Large intestine (tissue), 3 donors: Measurements from ENCODE around the gene CTNNA2. TPM values are rescaled to one million over a fixed set of nuclear protein-coding genes. Genes with fewer than 3 reads are reported as not detected.
"Not testable (repeated sequence)": the region's sequence is repeated elsewhere in the genome, so short reads cannot be mapped to it uniquely, and the experiment has no call there.

ENCODE experiments used
- DNase-seq, 2 donors: peaks; one replicate each; pipeline versions ENCODE4 v3.0.0 to v3.0.0-alpha.2; 2013
- H3K27ac ChIP-seq: one replicate; pipeline ENCODE4 v1.5.1; 2013; ENCODE audit warnings: low read length
- H3K27me3 ChIP-seq: 2 replicates; pipeline ENCODE4 v1.6.1; 2013; ENCODE audit warnings: low read length; ENCODE audit not compliant: control insufficient read depth, insufficient read depth
- H3K36me3 ChIP-seq: 2 replicates; pipeline ENCODE4 v1.6.1; 2013; ENCODE audit warnings: low read length; ENCODE audit not compliant: control insufficient read depth, insufficient read depth
- H3K4me1 ChIP-seq: one replicate; pipeline ENCODE4 v1.6.1; 2013; ENCODE audit warnings: low read length; ENCODE audit not compliant: control insufficient read depth, insufficient read depth
- H3K4me3 ChIP-seq: one replicate; pipeline ENCODE4 v1.5.1; 2013; ENCODE audit warnings: low read length
- H3K9me3 ChIP-seq: one replicate; pipeline ENCODE4 v1.6.1; 2013; ENCODE audit warnings: mild to moderate bottlenecking, low read depth, low read length, moderate library complexity; ENCODE audit not compliant: control insufficient read depth
- WGBS: methylation state at CpG from one replicate; pipeline ENCODE4 v1.1.5; 2013; ENCODE audit warnings: low lambda C conversion rate; ENCODE audit not compliant: insufficient coverage; 5-methylcytosine and 5-hydroxymethylcytosine counted together
- polyA plus RNA-seq: library from polyadenylated mRNA; unstranded; fragments of 120-200 nt; gene quantifications from one replicate; pipeline ENCODE4 v1.2.1, GENCODE V29; 2013

Gene CTNNA2
- polyA plus RNA-seq, 1 donor = 7.5 TPM

- Histone ChIP-seq H3K9me3 (no peaks in the 10 kb centered on the region), H3K36me3 (no peaks in the 10 kb centered on the region), H3K27me3 (peaks cover 2% of the 10 kb centered on the region), H3K27ac (no peak overlapping the region), H3K4me1 (no peaks in the 10 kb centered on the region), H3K4me3 (no peak overlapping the region)
- no CpG with 5 or more reads among the region's 3 CpGs for WGBS
- no peak for DNase-seq
These were observed 608.0 kb downstream of the CTNNA2 start for GRCh38 chr2:80120866-80121265.

GRCh38 chr2:80122675-80123074, 609.8 kb downstream of the CTNNA2 start:
- DNase-seq = no peak
- Histone ChIP-seq H3K4me1 (no peaks in the 10 kb centered on the region), H3K27ac (no peak overlapping the region), H3K4me3 (no peak overlapping the region), H3K27me3 (peaks cover 2% of the 10 kb centered on the region), H3K36me3 (no peaks in the 10 kb centered on the region), H3K9me3 (no peaks in the 10 kb centered on the region)
- no CpG with 5 or more reads among the region's 5 CpGs for WGBS

- no peak overlapping the region for H3K27ac ChIP-seq
- no peaks in the 10 kb centered on the region for H3K9me3 ChIP-seq
- no peak for DNase-seq
- H3K27me3 ChIP-seq = peaks cover 2% of the 10 kb centered on the region
- peaks cover 1% of the 10 kb centered on the region for H3K4me1 ChIP-seq
- 90% methylated on average over 2 of the region's 3 CpGs for WGBS
- H3K4me3 ChIP-seq = no peak overlapping the region
- no peaks in the 10 kb centered on the region for H3K36me3 ChIP-seq
These were observed 613.8 kb downstream of the CTNNA2 start for GRCh38 chr2:80126596-80127189.

- Histone ChIP-seq H3K27ac (no peak overlapping the region), H3K27me3 (no peaks in the 10 kb centered on the region), H3K4me1 (peaks cover 13% of the 10 kb centered on the region), H3K9me3 (no peaks in the 10 kb centered on the region), H3K4me3 (no peak overlapping the region), H3K36me3 (no peaks in the 10 kb centered on the region)
- DNase-seq = no peak
- 83% methylated on average over 1 of the region's 1 CpG for WGBS
These were observed 615.2 kb downstream of the CTNNA2 start for GRCh38 chr2:80128080-80128479.

GRCh38 chr2:80132281-80132680, 619.4 kb downstream of the CTNNA2 start:
- WGBS = 40% methylated on average over 1 of the region's 3 CpGs
- Histone ChIP-seq H3K27ac (no peak overlapping the region), H3K9me3 (no peaks in the 10 kb centered on the region), H3K36me3 (no peaks in the 10 kb centered on the region), H3K27me3 (no peaks in the 10 kb centered on the region), H3K4me3 (no peak overlapping the region), H3K4me1 (peaks cover 18% of the 10 kb centered on the region)
- DNase-seq = peak; percentile 25 to 75

- H3K36me3 ChIP-seq = no peaks in the 10 kb centered on the region
- no peaks in the 10 kb centered on the region for H3K9me3 ChIP-seq
- no peak overlapping the region for H3K27ac ChIP-seq
- H3K4me1 ChIP-seq = peaks cover 18% of the 10 kb centered on the region
- H3K27me3 ChIP-seq = no peaks in the 10 kb centered on the region
- DNase-seq = no peak
- no peak overlapping the region for H3K4me3 ChIP-seq
- no CpG with 5 or more reads among the region's 1 CpG for WGBS
These were observed 622.1 kb downstream of the CTNNA2 start for GRCh38 chr2:80135001-80135400.

GRCh38 chr2:80136338-80136737, 623.5 kb downstream of the CTNNA2 start:
- no peaks in the 10 kb centered on the region for H3K36me3 ChIP-seq
- WGBS = 100% methylated on average over 1 of the region's 1 CpG
- DNase-seq = no peak
- H3K9me3 ChIP-seq = no peaks in the 10 kb centered on the region
- no peak overlapping the region for H3K27ac ChIP-seq
- H3K4me3 ChIP-seq = no peak overlapping the region
- H3K4me1 ChIP-seq = peaks cover 18% of the 10 kb centered on the region
- H3K27me3 ChIP-seq = no peaks in the 10 kb centered on the region

- no peak for DNase-seq
- H3K4me3 ChIP-seq = no peak overlapping the region
- H3K27me3 ChIP-seq = no peaks in the 10 kb centered on the region
- peaks cover 3% of the 10 kb centered on the region for H3K4me1 ChIP-seq
- 100% methylated on average over 1 of the region's 4 CpGs for WGBS
- H3K36me3 ChIP-seq = no peaks in the 10 kb centered on the region
- no peaks in the 10 kb centered on the region for H3K9me3 ChIP-seq
- H3K27ac ChIP-seq = no peak overlapping the region
These were observed 626.1 kb downstream of the CTNNA2 start for GRCh38 chr2:80139001-80139400.

- no peak overlapping the region for H3K27ac ChIP-seq
- no peak for DNase-seq
- H3K9me3 ChIP-seq = no peaks in the 10 kb centered on the region
- H3K36me3 ChIP-seq = no peaks in the 10 kb centered on the region
- 86% methylated on average over 1 of the region's 4 CpGs for WGBS
- H3K4me3 ChIP-seq = no peak overlapping the region
- H3K27me3 ChIP-seq = no peaks in the 10 kb centered on the region
- H3K4me1 ChIP-seq = peaks cover 3% of the 10 kb centered on the region
These were observed 628.3 kb downstream of the CTNNA2 start for GRCh38 chr2:80141007-80141726.

- H3K27me3 ChIP-seq = no peaks in the 10 kb centered on the region
- H3K9me3 ChIP-seq = no peaks in the 10 kb centered on the region
- H3K36me3 ChIP-seq = no peaks in the 10 kb centered on the region
- 100% methylated on average over 1 of the region's 4 CpGs for WGBS
- no peak overlapping the region for H3K27ac ChIP-seq
- no peaks in the 10 kb centered on the region for H3K4me1 ChIP-seq
- DNase-seq = peak in 1 of 2 donors; percentile 7
- H3K4me3 ChIP-seq = no peak overlapping the region
These were observed 632.6 kb downstream of the CTNNA2 start for GRCh38 chr2:80145499-80145898.

- DNase-seq, H3K27me3 ChIP-seq, H3K4me1 ChIP-seq, H3K27ac ChIP-seq, H3K36me3 ChIP-seq, H3K4me3 ChIP-seq, H3K9me3 ChIP-seq: not testable (repeated sequence)
- no CpG with 5 or more reads among the region's 5 CpGs for WGBS
These were observed 633.9 kb downstream of the CTNNA2 start for GRCh38 chr2:80146757-80147156.
